ENCODE measurements around the gene MRPL52. TPM values are rescaled to one million over a fixed set of nuclear protein-coding genes. Genes with fewer than 3 reads are reported as not detected.
A peak's percentile ranks its signal among the peaks of the same experiment; 100 is the strongest.

Gene MRPL52
- total RNA-seq, 1 donor from 2014 or later, result 182 TPM

DNA sequence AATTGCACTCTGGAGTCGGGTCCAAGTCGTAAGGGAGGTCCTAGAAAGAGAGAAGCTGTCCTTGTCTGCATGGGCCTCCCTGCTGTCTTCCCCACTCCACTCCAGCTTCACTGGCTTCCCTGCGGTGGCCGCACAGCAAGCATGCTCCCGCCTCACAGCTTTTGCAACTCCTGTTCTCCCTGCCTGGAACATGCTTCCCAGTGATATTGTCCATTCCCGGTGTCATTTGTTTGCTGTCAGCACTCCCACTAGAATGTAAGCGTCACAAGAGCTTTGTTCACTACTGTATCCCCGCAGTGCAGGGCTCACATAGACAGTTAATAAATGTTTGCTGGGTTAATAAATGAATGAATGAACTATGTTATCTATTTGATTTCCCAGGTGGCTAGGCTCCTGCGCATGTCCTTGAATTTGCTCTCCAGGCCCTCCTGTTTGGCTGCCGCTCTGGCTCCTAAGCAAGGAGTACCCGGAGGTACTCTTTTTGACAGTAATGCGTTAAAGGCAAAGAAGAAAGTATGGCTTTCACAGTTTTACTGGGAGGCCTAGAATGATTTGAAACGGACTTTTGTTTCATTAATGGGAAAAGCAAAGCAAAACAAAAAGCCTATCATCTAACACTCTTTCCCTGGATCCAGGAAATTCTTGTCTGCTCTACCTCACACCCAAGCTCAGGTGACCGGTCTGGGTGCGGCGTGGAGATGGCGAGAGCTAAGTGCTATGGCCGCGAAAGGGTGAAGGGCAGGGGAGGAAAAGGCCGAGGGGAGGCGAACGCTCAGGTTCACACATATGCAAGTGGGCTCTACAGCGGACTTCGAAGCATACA, 8.3 kb upstream of the MRPL52 start:
- no peaks in the 10 kb centered on the region for H3K36me3 Mint-ChIP-seq (ENCODE audit: low read depth, unreplicated experiment)
- peak overlapping the region; percentile 14 for H3K4me3 Mint-ChIP-seq (ENCODE audit: unreplicated experiment)
- Histone ChIP-seq H3K36me3 (ENCODE audit: insufficient read depth, low read length) (no peaks in the 10 kb centered on the region), H2AFZ (ENCODE audit: low read depth, low read length) (peak overlapping the region; percentile 37), H3K9ac (ENCODE audit: low read length) (no peak overlapping the region), H3K9me3 (ENCODE audit: insufficient read depth, low read depth, low read length) (no peaks in the 10 kb centered on the region), H3K27me3 (ENCODE audit: insufficient read depth, low read length) (no peaks in the 10 kb centered on the region), H3K4me1 (ENCODE audit: insufficient read depth, low read length) (peaks cover 27% of the 10 kb centered on the region), H3K4me2 (ENCODE audit: low read length) (no peak overlapping the region), H3K4me3 (ENCODE audit: insufficient read depth, low read depth, low read length) (no peak overlapping the region), H3K27ac (ENCODE audit: low read depth, low read length) (no peak overlapping the region), H3K79me2 (ENCODE audit: insufficient read depth, low read length) (no peaks in the 10 kb centered on the region), H4K20me1 (ENCODE audit: insufficient read depth, low read length) (no peaks in the 10 kb centered on the region)
- H3K27me3 Mint-ChIP-seq (ENCODE audit: low read depth, unreplicated experiment), result no peaks in the 10 kb centered on the region
- H3K4me1 Mint-ChIP-seq (ENCODE audit: low read depth, unreplicated experiment), result peaks cover 48% of the 10 kb centered on the region
- no peak for TF ChIP-seq EZH2 (IDR thresholded peaks at IDR 0.05; ENCODE audit: insufficient read depth, low read length)
- no peak for DNase-seq (ENCODE audit: low read depth)
- H3K27ac Mint-ChIP-seq (ENCODE audit: unreplicated experiment), result peak overlapping the region; percentile 94
- no peaks in the 10 kb centered on the region for H3K9me3 Mint-ChIP-seq (ENCODE audit: unreplicated experiment)
- FAIRE-seq, result no peak

DNA sequence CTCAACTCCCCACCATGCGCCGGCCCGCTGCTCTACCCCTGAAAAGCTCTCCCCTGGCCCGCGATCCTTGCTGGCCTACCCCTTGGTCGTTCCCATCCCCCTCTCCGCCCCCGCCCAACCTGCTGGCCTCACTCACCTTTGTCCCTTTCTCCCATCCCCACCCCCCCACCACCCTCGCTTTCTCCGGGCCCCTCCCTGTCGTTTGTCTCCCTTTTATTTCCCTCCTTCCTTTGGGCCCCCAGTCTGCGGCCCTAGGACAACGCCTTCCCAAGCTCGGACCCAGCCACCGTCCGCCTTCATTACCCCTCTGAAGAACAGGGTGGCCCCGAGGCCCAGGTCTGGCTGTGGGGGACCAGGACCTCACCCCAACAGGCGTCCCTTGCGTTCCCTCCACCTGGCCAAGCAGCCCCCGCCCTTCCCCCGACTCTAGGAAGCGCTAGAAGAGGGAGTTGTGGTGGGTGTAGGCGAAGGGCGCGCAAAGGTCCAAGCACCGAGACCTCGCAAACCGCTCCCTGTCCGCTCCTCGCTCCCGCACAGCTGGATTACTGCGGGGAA, 7.6 kb upstream of the MRPL52 start:
- Histone ChIP-seq H3K4me3 (ENCODE audit: insufficient read depth, low read depth, low read length) (peak overlapping the region; percentile 20), H2AFZ (ENCODE audit: low read depth, low read length) (peak overlapping the region; percentile 83), H3K4me2 (ENCODE audit: low read length) (peak overlapping the region; percentile 80), H3K36me3 (ENCODE audit: insufficient read depth, low read length) (no peaks in the 10 kb centered on the region), H3K9ac (ENCODE audit: low read length) (peak overlapping the region; percentile 64), H3K9me3 (ENCODE audit: insufficient read depth, low read depth, low read length) (no peaks in the 10 kb centered on the region), H3K4me1 (ENCODE audit: insufficient read depth, low read length) (peaks cover 27% of the 10 kb centered on the region), H4K20me1 (ENCODE audit: insufficient read depth, low read length) (no peaks in the 10 kb centered on the region), H3K27me3 (ENCODE audit: insufficient read depth, low read length) (no peaks in the 10 kb centered on the region), H3K27ac (ENCODE audit: low read depth, low read length) (no peak overlapping the region), H3K79me2 (ENCODE audit: insufficient read depth, low read length) (no peaks in the 10 kb centered on the region)
- Mint-ChIP-seq H3K27ac (ENCODE audit: unreplicated experiment) (peak overlapping the region; percentile 99), H3K36me3 (ENCODE audit: low read depth, unreplicated experiment) (no peaks in the 10 kb centered on the region), H3K9me3 (ENCODE audit: unreplicated experiment) (no peaks in the 10 kb centered on the region), H3K27me3 (ENCODE audit: low read depth, unreplicated experiment) (no peaks in the 10 kb centered on the region), H3K4me1 (ENCODE audit: low read depth, unreplicated experiment) (peaks cover 48% of the 10 kb centered on the region), H3K4me3 (ENCODE audit: unreplicated experiment) (no peak overlapping the region)
- TF ChIP-seq EZH2 (IDR thresholded peaks at IDR 0.05; ENCODE audit: insufficient read depth, low read length), result no peak
- TF ChIP-seq, protein P1, sequence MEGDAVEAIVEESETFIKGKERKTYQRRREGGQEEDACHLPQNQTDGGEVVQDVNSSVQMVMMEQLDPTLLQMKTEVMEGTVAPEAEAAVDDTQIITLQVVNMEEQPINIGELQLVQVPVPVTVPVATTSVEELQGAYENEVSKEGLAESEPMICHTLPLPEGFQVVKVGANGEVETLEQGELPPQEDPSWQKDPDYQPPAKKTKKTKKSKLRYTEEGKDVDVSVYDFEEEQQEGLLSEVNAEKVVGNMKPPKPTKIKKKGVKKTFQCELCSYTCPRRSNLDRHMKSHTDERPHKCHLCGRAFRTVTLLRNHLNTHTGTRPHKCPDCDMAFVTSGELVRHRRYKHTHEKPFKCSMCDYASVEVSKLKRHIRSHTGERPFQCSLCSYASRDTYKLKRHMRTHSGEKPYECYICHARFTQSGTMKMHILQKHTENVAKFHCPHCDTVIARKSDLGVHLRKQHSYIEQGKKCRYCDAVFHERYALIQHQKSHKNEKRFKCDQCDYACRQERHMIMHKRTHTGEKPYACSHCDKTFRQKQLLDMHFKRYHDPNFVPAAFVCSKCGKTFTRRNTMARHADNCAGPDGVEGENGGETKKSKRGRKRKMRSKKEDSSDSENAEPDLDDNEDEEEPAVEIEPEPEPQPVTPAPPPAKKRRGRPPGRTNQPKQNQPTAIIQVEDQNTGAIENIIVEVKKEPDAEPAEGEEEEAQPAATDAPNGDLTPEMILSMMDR (IDR thresholded peaks at IDR 0.05; ENCODE audit: insufficient read depth, low read depth, low read length), result no peak
- DNase-seq (ENCODE audit: low read depth), result no peak
- FAIRE-seq, result no peak

DNA sequence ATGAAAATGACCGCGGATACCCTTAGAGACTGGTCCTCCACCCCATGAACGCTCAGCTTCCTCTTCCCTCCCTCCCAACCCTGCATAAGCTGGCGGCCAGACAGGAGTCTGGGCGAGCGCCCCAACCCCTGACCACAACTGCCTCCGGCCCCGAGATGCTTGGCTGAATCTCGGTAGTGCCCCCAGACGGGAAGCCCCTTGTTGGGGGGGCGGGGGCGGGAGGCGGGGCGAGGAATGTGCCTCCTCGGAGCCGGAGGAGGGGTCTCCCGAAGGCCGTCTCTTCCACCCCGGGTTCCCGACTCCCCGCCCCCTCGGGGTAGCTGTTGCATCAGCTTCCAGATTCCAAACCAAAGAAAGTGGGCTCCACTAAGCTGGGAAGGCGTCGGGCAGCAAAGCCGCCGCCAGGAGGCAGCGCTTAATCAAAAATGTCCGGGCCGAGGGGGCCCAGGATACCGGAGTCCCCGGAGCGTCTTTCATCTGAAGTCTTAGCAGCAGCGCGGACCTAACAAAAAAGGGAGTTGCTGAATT, 7.1 kb upstream of the MRPL52 start:
- no peaks in the 10 kb centered on the region for H3K27me3 ChIP-seq (ENCODE audit: insufficient read depth, low read length)
- no peaks in the 10 kb centered on the region for H3K79me2 ChIP-seq (ENCODE audit: insufficient read depth, low read length)
- H3K36me3 Mint-ChIP-seq (ENCODE audit: low read depth, unreplicated experiment), result no peaks in the 10 kb centered on the region
- H4K20me1 ChIP-seq (ENCODE audit: insufficient read depth, low read length), result no peaks in the 10 kb centered on the region
- no peaks in the 10 kb centered on the region for H3K36me3 ChIP-seq (ENCODE audit: insufficient read depth, low read length)
- peak overlapping the region; percentile 75 for H3K4me3 Mint-ChIP-seq (ENCODE audit: unreplicated experiment)
- no peaks in the 10 kb centered on the region for H3K27me3 Mint-ChIP-seq (ENCODE audit: low read depth, unreplicated experiment)
- H3K9me3 Mint-ChIP-seq (ENCODE audit: unreplicated experiment), result no peaks in the 10 kb centered on the region
- peaks cover 48% of the 10 kb centered on the region for H3K4me1 Mint-ChIP-seq (ENCODE audit: low read depth, unreplicated experiment)
- peaks cover 27% of the 10 kb centered on the region for H3K4me1 ChIP-seq (ENCODE audit: insufficient read depth, low read length)
- H3K4me3 ChIP-seq (ENCODE audit: insufficient read depth, low read depth, low read length), result peak overlapping the region; percentile 54
- H3K27ac Mint-ChIP-seq (ENCODE audit: unreplicated experiment), result peak overlapping the region; percentile 99
- TF ChIP-seq, protein P1 (IDR thresholded peaks at IDR 0.05; ENCODE audit: insufficient read depth, low read depth, low read length), result peak; percentile 71
- TF ChIP-seq EZH2 (IDR thresholded peaks at IDR 0.05; ENCODE audit: insufficient read depth, low read length), result no peak
- H3K9ac ChIP-seq (ENCODE audit: low read length), result peak overlapping the region; percentile 64
- peak overlapping the region; percentile 69 for H3K27ac ChIP-seq (ENCODE audit: low read depth, low read length)
- H2AFZ ChIP-seq (ENCODE audit: low read depth, low read length), result peak overlapping the region; percentile 83
- DNase-seq (ENCODE audit: low read depth), result peak; percentile 85
- FAIRE-seq, result no peak
- H3K4me2 ChIP-seq (ENCODE audit: low read length), result peak overlapping the region; percentile 80
- no peaks in the 10 kb centered on the region for H3K9me3 ChIP-seq (ENCODE audit: insufficient read depth, low read depth, low read length)

Data from astrocyte (in vitro differentiated cells and primary cell).